Measurements from ENCODE around the gene ALKBH6. TPM values are rescaled to one million over a fixed set of nuclear protein-coding genes. Genes with fewer than 3 reads are reported as not detected.

The ALKBH6 gene
- total and polyA plus RNA-seq, 4 donors: 13.3 to 30.1 (median 23.8) TPM

- TF ChIP-seq, protein P1, sequence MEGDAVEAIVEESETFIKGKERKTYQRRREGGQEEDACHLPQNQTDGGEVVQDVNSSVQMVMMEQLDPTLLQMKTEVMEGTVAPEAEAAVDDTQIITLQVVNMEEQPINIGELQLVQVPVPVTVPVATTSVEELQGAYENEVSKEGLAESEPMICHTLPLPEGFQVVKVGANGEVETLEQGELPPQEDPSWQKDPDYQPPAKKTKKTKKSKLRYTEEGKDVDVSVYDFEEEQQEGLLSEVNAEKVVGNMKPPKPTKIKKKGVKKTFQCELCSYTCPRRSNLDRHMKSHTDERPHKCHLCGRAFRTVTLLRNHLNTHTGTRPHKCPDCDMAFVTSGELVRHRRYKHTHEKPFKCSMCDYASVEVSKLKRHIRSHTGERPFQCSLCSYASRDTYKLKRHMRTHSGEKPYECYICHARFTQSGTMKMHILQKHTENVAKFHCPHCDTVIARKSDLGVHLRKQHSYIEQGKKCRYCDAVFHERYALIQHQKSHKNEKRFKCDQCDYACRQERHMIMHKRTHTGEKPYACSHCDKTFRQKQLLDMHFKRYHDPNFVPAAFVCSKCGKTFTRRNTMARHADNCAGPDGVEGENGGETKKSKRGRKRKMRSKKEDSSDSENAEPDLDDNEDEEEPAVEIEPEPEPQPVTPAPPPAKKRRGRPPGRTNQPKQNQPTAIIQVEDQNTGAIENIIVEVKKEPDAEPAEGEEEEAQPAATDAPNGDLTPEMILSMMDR (IDR thresholded peaks at IDR 0.05; ENCODE audit: control extremely low read depth, extremely low read depth): no peak
- Histone ChIP-seq H3K27ac (ENCODE audit: low read depth in 1 of 2, low read length in 1 of 2) (no peak overlapping the region), H3K9me3 (ENCODE audit: control insufficient read depth in 4 of 4, insufficient read depth in 3 of 4, low read length in 3 of 4) (no peaks in the 10 kb centered on the region), H3K9ac (ENCODE audit: insufficient read depth in 1 of 2, low read length in 2 of 2) (no peak overlapping the region), H3K36me3 (ENCODE audit: control insufficient read depth in 4 of 4, insufficient read depth in 4 of 4, low read length in 4 of 4) (peaks cover 0 to 7% (median 0%) of the 10 kb centered on the region in 4 donors), H3K4me1 (ENCODE audit: control insufficient read depth in 5 of 5, insufficient read depth in 5 of 5, low read length in 5 of 5) (peaks cover 0 to 13% (median 3%) of the 10 kb centered on the region in 5 donors), H3K4me3 (no peak overlapping the region), H3K27me3 (ENCODE audit: control insufficient read depth in 3 of 3, insufficient read depth in 3 of 3, low read length in 2 of 3) (no peaks in the 10 kb centered on the region)
- ATAC-seq (ENCODE audit: insufficient read depth, low FRiP score) (no peak), DNase-seq (no peak)
- WGBS, 2 donors: 83 to 91% methylated on average over 6 of the region's 6 CpGs
These were observed 45.3 kb upstream of the ALKBH6 start for GRCh38 chr19:36059180-36059910.

DNA sequence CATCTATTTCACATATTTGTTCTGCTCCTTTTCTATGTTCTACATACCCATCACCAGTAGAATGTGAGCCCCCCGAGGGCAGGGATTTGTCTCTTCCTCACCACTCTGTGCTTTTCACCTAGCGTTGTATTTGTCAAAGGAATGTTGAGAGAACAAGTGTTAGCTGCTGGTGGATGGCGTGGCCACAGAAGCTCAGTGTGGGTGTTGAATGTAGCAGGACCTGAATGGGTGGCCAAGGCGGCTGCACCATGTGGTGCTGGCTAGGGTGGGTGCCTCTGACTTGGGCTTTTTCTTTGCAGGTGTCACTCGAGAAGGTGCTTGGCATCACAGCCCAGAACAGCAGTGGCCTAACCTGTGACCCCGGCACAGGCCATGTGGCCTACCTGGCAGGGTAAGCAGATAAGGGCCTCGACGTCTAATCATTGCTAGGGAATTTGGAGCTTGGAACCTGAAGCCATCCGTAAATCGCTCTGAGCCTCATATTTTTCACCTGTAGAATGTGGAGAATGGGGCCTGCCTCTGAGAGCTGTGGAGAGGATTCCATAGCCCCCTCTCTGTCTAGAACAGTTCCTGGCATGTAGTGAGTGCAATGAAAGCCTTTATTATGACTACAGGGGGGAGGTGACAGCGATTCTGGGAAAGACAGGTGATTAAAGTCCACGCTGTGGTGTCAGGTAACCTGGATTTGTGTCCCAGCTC is 44.6 kb upstream of the ALKBH6 start:
- no peak overlapping the region for H3K27ac ChIP-seq (ENCODE audit: low read depth in 1 of 2, low read length in 1 of 2)
- H3K4me1 ChIP-seq (ENCODE audit: control insufficient read depth in 5 of 5, insufficient read depth in 5 of 5, low read length in 5 of 5): peaks cover 0 to 13% (median 3%) of the 10 kb centered on the region in 5 donors
- peaks cover 0 to 7% (median 0%) of the 10 kb centered on the region in 4 donors for H3K36me3 ChIP-seq (ENCODE audit: control insufficient read depth in 4 of 4, insufficient read depth in 4 of 4, low read length in 4 of 4)
- TF ChIP-seq, protein P1 (IDR thresholded peaks at IDR 0.05; ENCODE audit: control extremely low read depth, extremely low read depth): no peak
- DNase-seq (no peak), ATAC-seq (ENCODE audit: insufficient read depth, low FRiP score) (no peak)
- no peak overlapping the region for H3K9ac ChIP-seq (ENCODE audit: insufficient read depth in 1 of 2, low read length in 2 of 2)
- 92 to 96% methylated on average over 12 of the region's 12 CpGs for WGBS, 2 donors
- no peaks in the 10 kb centered on the region for H3K9me3 ChIP-seq (ENCODE audit: control insufficient read depth in 4 of 4, insufficient read depth in 3 of 4, low read length in 3 of 4)
- H3K27me3 ChIP-seq (ENCODE audit: control insufficient read depth in 3 of 3, insufficient read depth in 3 of 3, low read length in 2 of 3): no peaks in the 10 kb centered on the region
- no peak overlapping the region for H3K4me3 ChIP-seq

GRCh38 chr19:36054733-36055686 is 41.0 kb upstream of the ALKBH6 start, which contains the start of gene WDR62:
WDR62 (plus strand) TSS chr19:36054897; CDS start chr19:36054972, 75 bp downstream.
- Histone ChIP-seq H3K27ac (ENCODE audit: low read depth in 1 of 2, low read length in 1 of 2) (peak within 1 kb of the TSS; percentile 92), H3K36me3 (ENCODE audit: control insufficient read depth in 4 of 4, insufficient read depth in 4 of 4, low read length in 4 of 4) (peaks cover 0 to 3% (median 0%) of the 10 kb centered on the region in 4 donors), H3K4me1 (ENCODE audit: control insufficient read depth in 5 of 5, insufficient read depth in 5 of 5, low read length in 5 of 5) (peaks cover 0 to 13% (median 3%) of the 10 kb centered on the region in 5 donors), H3K9ac (ENCODE audit: insufficient read depth in 1 of 2, low read length in 2 of 2) (peak within 1 kb of the TSS; percentile 39 to 75), H3K4me3 (peak within 1 kb of the TSS; percentile 51), H3K9me3 (ENCODE audit: control insufficient read depth in 4 of 4, insufficient read depth in 3 of 4, low read length in 3 of 4) (no peaks in the 10 kb centered on the region), H3K27me3 (ENCODE audit: control insufficient read depth in 3 of 3, insufficient read depth in 3 of 3, low read length in 2 of 3) (no peaks in the 10 kb centered on the region)
- TF ChIP-seq, protein P1 (IDR thresholded peaks at IDR 0.05; ENCODE audit: control extremely low read depth, extremely low read depth): no peak
- WGBS, 2 donors: 1% methylated on average over 68 to 76 of the region's 76 CpGs
- ATAC-seq (ENCODE audit: insufficient read depth, low FRiP score): peak; percentile 83
- peak; percentile 29 to 95 (median 47) for DNase-seq

Data from lung (tissue), 12 donors.